K562 (cell line): ENCODE measurements around the gene HBP1.

Experiments
- BACH1 ChIP-seq: fragments of 200-800 bp; sonication (Bioruptor generic); IDR thresholded peaks from 2 replicates; pipeline ENCODE4 v1.6.1; 2016; ENCODE audit warnings: missing genetic modification characterization, missing compliant biosample characterization
- EP300 ChIP-seq: IDR thresholded peaks from 2 replicates; pipeline ENCODE4 v1.6.1; 2012; ENCODE audit warnings: low read length, improper control_type of control experiment
- MTA3 ChIP-seq: fragments of 450-650 bp; formaldehyde crosslinking; IDR thresholded peaks from 2 replicates; pipeline ENCODE4 v1.6.1; 2017; ENCODE audit warnings: mild to moderate bottlenecking, borderline replicate concordance
- POLR2A ChIP-seq: fragments of 450-650 bp; conservative IDR thresholded peaks from 2 replicates; pipeline ENCODE4 v1.6.1; 2016
- POLR2AphosphoS5 ChIP-seq: IDR thresholded peaks from 2 replicates; pipeline ENCODE4 v1.6.1; 2011; ENCODE audit warnings: mild to moderate bottlenecking, low read depth, low read length, moderate library complexity; ENCODE audit not compliant: control insufficient read depth, insufficient read depth
- RAD21 ChIP-seq, 2 experiments: fragments of 250-450 bp in 1 of 2; fragments of 450-650 bp in 1 of 2; sonication (Bioruptor Pico) in 1 of 2; formaldehyde crosslinking in 1 of 2; IDR thresholded peaks in 1 of 2; conservative IDR thresholded peaks in 1 of 2; 2 replicates each; pipeline versions ENCODE4 v1.4.0 to v1.8.0; 2020 to 2022; ENCODE audit warnings: mild to moderate bottlenecking in 2 of 2, moderate library complexity in 1 of 2
- TRIM24 ChIP-seq, 2 experiments: fragments of 450-650 bp; IDR thresholded peaks; 2 replicates each; pipeline ENCODE4 v1.6.1; 2016

- TF ChIP-seq POLR2AphosphoS5 (no peak), BACH1 (tag) (no peak), EP300 (no peak), TRIM24 (IDR thresholded peaks at IDR 0.05) (no peak), RAD21 (CRISPR knock-in tag; conservative IDR thresholded peaks at IDR 0.05 in 1 of 2, IDR thresholded peaks at IDR 0.05 in 1 of 2) (no peak), POLR2A (no peak), MTA3 (no peak)
Observed at GRCh38 chr7:107122486-107122911, 46.3 kb upstream of the HBP1 start.
